Breast epithelium (tissue), 4 donors: Measurements from ENCODE around the gene ECT2. TPM values are rescaled to one million over a fixed set of nuclear protein-coding genes. Genes with fewer than 3 reads are reported as not detected.
"Not testable (repeated sequence)": the region's sequence is repeated elsewhere in the genome, so short reads cannot be mapped to it uniquely, and the experiment has no call there.

Experiments
- DNase-seq, 2 donors: peaks; one replicate each; pipeline ENCODE4 v3.0.0-alpha.2; 2019; ENCODE audit warnings: low spot score in 2 of 2
- H3K27ac ChIP-seq, 2 donors: fragments of 200-600 bp; sonication (generic) in 1 of 2; one replicate each; pipeline ENCODE4 v1.5.1; 2016 to 2019; ENCODE audit warnings: mild to moderate bottlenecking in 1 of 2
- H3K27me3 ChIP-seq, 2 donors: fragments of 200-600 bp; sonication (generic) in 1 of 2; one replicate each; pipeline versions ENCODE4 v1.5.1 to v1.6.0; 2017 to 2019; ENCODE audit warnings: control low read depth in 1 of 2, mild to moderate bottlenecking in 1 of 2
- H3K36me3 ChIP-seq: fragments of 200-600 bp; one replicate; pipeline ENCODE4 v1.5.1; 2019
- H3K4me1 ChIP-seq, 2 donors: fragments of 200-600 bp; sonication (generic); one replicate each; pipeline ENCODE4 v1.5.1; 2016 to 2019; ENCODE audit warnings: control low read depth in 1 of 2
- H3K4me3 ChIP-seq, 3 donors: fragments of 200-600 bp; sonication (generic); 1 replicate in 2 of 3; 2 replicates in 1 of 3; pipeline ENCODE4 v1.5.1; 2016 to 2019; ENCODE audit warnings: mild to moderate bottlenecking in 3 of 3, moderate library complexity in 2 of 3
- H3K9me3 ChIP-seq, 2 donors: fragments of 200-600 bp; sonication (generic) in 1 of 2; one replicate each; pipeline ENCODE4 v1.5.1; 2016 to 2019; ENCODE audit warnings: control low read depth in 1 of 2
- POLR2A ChIP-seq: fragments of 450-650 bp; IDR thresholded peaks from one replicate; pipeline ENCODE4 v1.6.1; 2016; ENCODE audit warnings: antibody characterized with exemption, mild to moderate bottlenecking, moderate library complexity
- POLR2AphosphoS5 ChIP-seq, 3 donors: sonication (generic); formaldehyde crosslinking; IDR thresholded peaks; one replicate each; pipeline ENCODE4 v1.6.1; 2017; ENCODE audit warnings: antibody characterized with exemption in 3 of 3
- intact Hi-C: fragments of 100-400 bp; cut with DNase I; formaldehyde crosslinking; loops from one replicate; pipeline ENCODE4 v1.15.1; 2023; ENCODE audit warnings: low total_unique reads
- total RNA-seq, 3 donors: library from RNA; depleted of rRNA; stranded (reverse); fragments of >200 nt; gene quantifications; one replicate each; pipeline ENCODE4 v1.1.0, GENCODE V29; 2016
- TF ChIP-seq, protein P1 (sequence below), 3 donors: fragments of 450-650 bp; IDR thresholded peaks; one replicate each; pipeline ENCODE4 v1.5.1; 2016 to 2017; ENCODE audit warnings: antibody characterized with exemption in 3 of 3, mild to moderate bottlenecking in 3 of 3, moderate library complexity in 3 of 3

ECT2 gene, protein sequence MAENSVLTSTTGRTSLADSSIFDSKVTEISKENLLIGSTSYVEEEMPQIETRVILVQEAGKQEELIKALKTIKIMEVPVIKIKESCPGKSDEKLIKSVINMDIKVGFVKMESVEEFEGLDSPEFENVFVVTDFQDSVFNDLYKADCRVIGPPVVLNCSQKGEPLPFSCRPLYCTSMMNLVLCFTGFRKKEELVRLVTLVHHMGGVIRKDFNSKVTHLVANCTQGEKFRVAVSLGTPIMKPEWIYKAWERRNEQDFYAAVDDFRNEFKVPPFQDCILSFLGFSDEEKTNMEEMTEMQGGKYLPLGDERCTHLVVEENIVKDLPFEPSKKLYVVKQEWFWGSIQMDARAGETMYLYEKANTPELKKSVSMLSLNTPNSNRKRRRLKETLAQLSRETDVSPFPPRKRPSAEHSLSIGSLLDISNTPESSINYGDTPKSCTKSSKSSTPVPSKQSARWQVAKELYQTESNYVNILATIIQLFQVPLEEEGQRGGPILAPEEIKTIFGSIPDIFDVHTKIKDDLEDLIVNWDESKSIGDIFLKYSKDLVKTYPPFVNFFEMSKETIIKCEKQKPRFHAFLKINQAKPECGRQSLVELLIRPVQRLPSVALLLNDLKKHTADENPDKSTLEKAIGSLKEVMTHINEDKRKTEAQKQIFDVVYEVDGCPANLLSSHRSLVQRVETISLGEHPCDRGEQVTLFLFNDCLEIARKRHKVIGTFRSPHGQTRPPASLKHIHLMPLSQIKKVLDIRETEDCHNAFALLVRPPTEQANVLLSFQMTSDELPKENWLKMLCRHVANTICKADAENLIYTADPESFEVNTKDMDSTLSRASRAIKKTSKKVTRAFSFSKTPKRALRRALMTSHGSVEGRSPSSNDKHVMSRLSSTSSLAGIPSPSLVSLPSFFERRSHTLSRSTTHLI
- total RNA-seq: 10 to 100 TPM in 2 of 3 donors, 1 to 10 TPM in 1; 8.5 to 20.1 (median 15.4) TPM

- Histone ChIP-seq H3K27ac (peak within 1 kb of the TSS; percentile 77 to 85), H3K27me3 (no peaks in the 10 kb centered on the region), H3K9me3 (no peaks in the 10 kb centered on the region), H3K4me3 (peak within 1 kb of the TSS; percentile 65 to 92 (median 71)), H3K4me1 (peaks cover 0 to 7% of the 10 kb centered on the region in 2 donors), H3K36me3 (no peaks in the 10 kb centered on the region)
- peak; percentile 98 to 99 for DNase-seq
- TF ChIP-seq POLR2A (no peak), POLR2AphosphoS5 (IDR thresholded peaks at IDR 0.05) (peak; percentile 39 to 53 (median 42))
- TF ChIP-seq, protein P1, sequence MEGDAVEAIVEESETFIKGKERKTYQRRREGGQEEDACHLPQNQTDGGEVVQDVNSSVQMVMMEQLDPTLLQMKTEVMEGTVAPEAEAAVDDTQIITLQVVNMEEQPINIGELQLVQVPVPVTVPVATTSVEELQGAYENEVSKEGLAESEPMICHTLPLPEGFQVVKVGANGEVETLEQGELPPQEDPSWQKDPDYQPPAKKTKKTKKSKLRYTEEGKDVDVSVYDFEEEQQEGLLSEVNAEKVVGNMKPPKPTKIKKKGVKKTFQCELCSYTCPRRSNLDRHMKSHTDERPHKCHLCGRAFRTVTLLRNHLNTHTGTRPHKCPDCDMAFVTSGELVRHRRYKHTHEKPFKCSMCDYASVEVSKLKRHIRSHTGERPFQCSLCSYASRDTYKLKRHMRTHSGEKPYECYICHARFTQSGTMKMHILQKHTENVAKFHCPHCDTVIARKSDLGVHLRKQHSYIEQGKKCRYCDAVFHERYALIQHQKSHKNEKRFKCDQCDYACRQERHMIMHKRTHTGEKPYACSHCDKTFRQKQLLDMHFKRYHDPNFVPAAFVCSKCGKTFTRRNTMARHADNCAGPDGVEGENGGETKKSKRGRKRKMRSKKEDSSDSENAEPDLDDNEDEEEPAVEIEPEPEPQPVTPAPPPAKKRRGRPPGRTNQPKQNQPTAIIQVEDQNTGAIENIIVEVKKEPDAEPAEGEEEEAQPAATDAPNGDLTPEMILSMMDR (IDR thresholded peaks at IDR 0.05): peak; percentile 68 to 83 (median 70)
- intact Hi-C loops: no loop called here
These were observed at the start of gene ECT2 for GRCh38 chr3:172750368-172751174. Gene ECT2, plus strand, starts transcription at chr3:172750726. Its CDS starts 3,805 bp downstream, at chr3:172754531.

GRCh38 chr3:172700936-172701455 is 49.5 kb upstream of the ECT2 start:
- H3K27me3 ChIP-seq: no peaks in the 10 kb centered on the region
- H3K4me3 ChIP-seq: no peak overlapping the region
- no peak overlapping the region for H3K27ac ChIP-seq
- TF ChIP-seq POLR2A (no peak), POLR2AphosphoS5 (IDR thresholded peaks at IDR 0.05) (no peak)
- TF ChIP-seq, protein P1 (IDR thresholded peaks at IDR 0.05): no peak
- H3K36me3 ChIP-seq: no peaks in the 10 kb centered on the region
- H3K4me1 ChIP-seq: peaks cover 0 to 5% of the 10 kb centered on the region in 2 donors
- intact Hi-C loops: no loop called here
- H3K9me3 ChIP-seq: no peaks in the 10 kb centered on the region
- DNase-seq: no peak

GRCh38 chr3:172701751-172702150 is 48.8 kb upstream of the ECT2 start:
- no peaks in the 10 kb centered on the region for H3K27me3 ChIP-seq

GRCh38 chr3:172702256-172702655 is 48.3 kb upstream of the ECT2 start:
- H3K9me3 ChIP-seq: no peaks in the 10 kb centered on the region
- H3K27ac ChIP-seq: no peak overlapping the region
- H3K27me3 ChIP-seq: no peaks in the 10 kb centered on the region
- no peak overlapping the region for H3K4me3 ChIP-seq
- intact Hi-C loops: no loop called here
- TF ChIP-seq POLR2AphosphoS5 (IDR thresholded peaks at IDR 0.05): no peak
- TF ChIP-seq POLR2A: no peak
- TF ChIP-seq, protein P1 (IDR thresholded peaks at IDR 0.05): no peak
- H3K4me1 ChIP-seq: no peaks in the 10 kb centered on the region
- no peaks in the 10 kb centered on the region for H3K36me3 ChIP-seq
- no peak for DNase-seq

More at GRCh38 chr3:172701751-172702150, 48.8 kb upstream of the ECT2 start:
- Histone ChIP-seq H3K27ac (no peak overlapping the region), H3K36me3 (no peaks in the 10 kb centered on the region), H3K4me3 (no peak overlapping the region), H3K9me3 (no peaks in the 10 kb centered on the region), H3K4me1 (peaks cover 0 to 1% of the 10 kb centered on the region in 2 donors)
- DNase-seq: no peak
- TF ChIP-seq POLR2AphosphoS5 (IDR thresholded peaks at IDR 0.05): no peak
- TF ChIP-seq, protein P1 (IDR thresholded peaks at IDR 0.05): no peak
- TF ChIP-seq POLR2A: no peak
- intact Hi-C loops: no loop called here

- H3K27ac ChIP-seq, H3K36me3 ChIP-seq, H3K27me3 ChIP-seq, H3K4me3 ChIP-seq, H3K4me1 ChIP-seq, DNase-seq, intact Hi-C loops, H3K9me3 ChIP-seq: not testable (repeated sequence)
These were observed 47.8 kb upstream of the ECT2 start for GRCh38 chr3:172702731-172703130.
